Posterior vena cava (tissue), 2 donors: Measurements from ENCODE around the gene CHCHD10. TPM values are rescaled to one million over a fixed set of nuclear protein-coding genes. Genes with fewer than 3 reads are reported as not detected.

Experiments
- DNase-seq: peaks from one replicate; pipeline ENCODE4 v3.0.0-alpha.2; 2020; ENCODE audit warnings: low spot score
- intact Hi-C, 2 donors: fragments of 100-400 bp; cut with DNase I; formaldehyde crosslinking; loops; one replicate each; pipeline versions ENCODE4 v1.14.1 to v1.14.2; 2022 to 2023
- total RNA-seq, 2 donors: library from RNA; stranded (reverse); fragmentation: NEBNext Ultra II Directional; extraction: Animal tissue kit (Norgen Biotek cat#: 25700); gene quantifications; one replicate each; pipeline ENCODE4 v1.2.1, GENCODE V29; 2021
- donor health status: DM: yes; HTN: yes; CAD: no.
- donor health status: DM: yes; HTN: yes; CAD: no.

Gene CHCHD10
- total RNA-seq, 2 donors from 2014 or later = 59.0 to 68.7 TPM

GRCh38 chr22:23777776-23778576 lies 10.2 kb upstream of the CHCHD10 start:
- intact Hi-C loops = no loop called here
- DNase-seq = peak; percentile 79

- DNase-seq = peak; percentile 66
- intact Hi-C loops = no loop called here
These were observed 8.1 kb upstream of the CHCHD10 start for GRCh38 chr22:23775779-23776375.

- peak; percentile 85 for DNase-seq
- intact Hi-C loops = no loop called here
These were observed 7.2 kb upstream of the CHCHD10 start for GRCh38 chr22:23774922-23775436.

- intact Hi-C loops = no loop called here
- DNase-seq = peak; percentile 34
These were observed 6.5 kb upstream of the CHCHD10 start for GRCh38 chr22:23774114-23774921.

GRCh38 chr22:23773483-23774113 lies 5.8 kb upstream of the CHCHD10 start:
- intact Hi-C loops = no loop called here
- no peak for DNase-seq

GRCh38 chr22:23772649-23773473 lies 5.1 kb upstream of the CHCHD10 start, which contains the start of gene MMP11:
Gene MMP11 (plus strand): TSS chr22:23772849. CDS start chr22:23772871, 22 bp downstream.
- intact Hi-C loops = no loop called here
- peak; percentile 79 for DNase-seq

- intact Hi-C loops = no loop called here
- no peak for DNase-seq
These were observed 4.5 kb upstream of the CHCHD10 start for GRCh38 chr22:23772315-23772648.

- DNase-seq = no peak
- intact Hi-C loops = loop anchor here (5.0 to 10.0 kb wide), 3 partner anchors 68 to 225 kb away; partner anchors contain the start of gene DERL3 (in 1 of the 2)
These were observed 1.7 kb upstream of the CHCHD10 start for GRCh38 chr22:23769321-23769965.

- no peak for DNase-seq
- intact Hi-C loops = loop anchor here (5.0 to 10.0 kb wide), 3 partner anchors 70 to 222 kb away; partner anchors contain the start of gene DERL3 (in 1 of the 2)
These were observed 484 bp downstream of the CHCHD10 start for GRCh38 chr22:23767303-23767672.

GRCh38 chr22:23764899-23765881 lies 2.6 kb downstream of the CHCHD10 start:
- intact Hi-C loops = loop anchor here (5.0 to 10.0 kb wide), 3 partner anchors 72 to 220 kb away; partner anchors contain the start of gene DERL3 (in 1 of the 2)

GRCh38 chr22:23763954-23764353 lies 3.8 kb downstream of the CHCHD10 start:
- intact Hi-C loops = loop anchor here in 1 of 2 donors (10.0 kb wide), 1 partner anchor 219 kb away; no protein-coding TSS in a partner anchor

More at GRCh38 chr22:23764899-23765881, 2.6 kb downstream of the CHCHD10 start:
- DNase-seq = no peak

GRCh38 chr22:23763579-23763945 lies 4.2 kb downstream of the CHCHD10 start:
- DNase-seq = no peak
- intact Hi-C loops = loop anchor here in 1 of 2 donors (10.0 kb wide), 1 partner anchor 219 kb away; no protein-coding TSS in a partner anchor

More at GRCh38 chr22:23763954-23764353, 3.8 kb downstream of the CHCHD10 start:
- no peak for DNase-seq

GRCh38 chr22:23762842-23763578 lies 4.8 kb downstream of the CHCHD10 start, which contains the start of gene C22orf15:
Gene C22orf15 (plus strand): TSS chr22:23762990. CDS start chr22:23763307, 317 bp downstream.
- intact Hi-C loops = loop anchor here in 1 of 2 donors (10.0 kb wide), 1 partner anchor 218 kb away; no protein-coding TSS in a partner anchor
- no peak for DNase-seq

GRCh38 chr22:23760056-23760455 lies 7.7 kb downstream of the CHCHD10 start:
- intact Hi-C loops = loop anchor here in 1 of 2 donors (10.0 kb wide), 1 partner anchor 215 kb away; no protein-coding TSS in a partner anchor
- no peak for DNase-seq

- intact Hi-C loops = no loop called here
- DNase-seq = no peak
These were observed 8.2 kb downstream of the CHCHD10 start for GRCh38 chr22:23759566-23759965.
